Measurements from ENCODE around the gene CYP27B1.
A peak's percentile ranks its signal among the peaks of the same experiment; 100 is the strongest.

CYP27B1 gene

GRCh38 chr12:57751788-57752667, 14.8 kb downstream of the CYP27B1 start, which contains the start of gene CDK4:
TSS of gene CDK4 (minus strand) at chr12:57752310. CDS start at chr12:57751717, 593 bp downstream.
- DNase-seq (ENCODE audit: low read depth) = peak; percentile 99

- DNase-seq (ENCODE audit: low read depth) = no peak
Measured at GRCh38 chr12:57751432-57751787, 15.5 kb downstream of the CYP27B1 start.

GRCh38 chr12:57750561-57751431, 16.1 kb downstream of the CYP27B1 start:
- no peak for DNase-seq (ENCODE audit: low read depth)

- no peak for DNase-seq (ENCODE audit: low read depth)
Measured at GRCh38 chr12:57749061-57749460, 17.8 kb downstream of the CYP27B1 start.

- no peak for DNase-seq (ENCODE audit: low read depth)
Measured at GRCh38 chr12:57746025-57746424, 20.9 kb downstream of the CYP27B1 start.

- no peak for DNase-seq (ENCODE audit: low read depth)
Measured at GRCh38 chr12:57745485-57745881, 21.4 kb downstream of the CYP27B1 start.

GRCh38 chr12:57744777-57745484, 21.9 kb downstream of the CYP27B1 start, which contains the start of gene TSPAN31:
TSS of gene TSPAN31 (plus strand) at chr12:57745039. CDS start at chr12:57745155, 116 bp downstream.
- DNase-seq (ENCODE audit: low read depth) = peak; percentile 99

- DNase-seq (ENCODE audit: low read depth) = peak; percentile 79
Measured at GRCh38 chr12:57744194-57744776, 22.6 kb downstream of the CYP27B1 start.

- DNase-seq (ENCODE audit: low read depth) = no peak
Measured at GRCh38 chr12:57743769-57744168, 23.1 kb downstream of the CYP27B1 start.

GRCh38 chr12:57741844-57742738, 24.8 kb downstream of the CYP27B1 start:
- DNase-seq (ENCODE audit: low read depth) = no peak

- no peak for DNase-seq (ENCODE audit: low read depth)
Measured at GRCh38 chr12:57741413-57741789, 25.5 kb downstream of the CYP27B1 start.

GRCh38 chr12:57740656-57741412, 26.0 kb downstream of the CYP27B1 start:
- no peak for DNase-seq (ENCODE audit: low read depth)

GRCh38 chr12:57739914-57740538, 26.9 kb downstream of the CYP27B1 start:
- no peak for DNase-seq (ENCODE audit: low read depth)

- DNase-seq (ENCODE audit: low read depth) = no peak
Measured at GRCh38 chr12:57739387-57739786, 27.5 kb downstream of the CYP27B1 start.

- DNase-seq (ENCODE audit: low read depth) = no peak
Measured at GRCh38 chr12:57738661-57739237, 28.1 kb downstream of the CYP27B1 start, which contains the start of gene AGAP2. TSS of gene AGAP2 (minus strand) at chr12:57738742. CDS start at chr12:57738246, 496 bp downstream.

- no peak for DNase-seq (ENCODE audit: low read depth)
Measured at GRCh38 chr12:57737467-57738460, 29.1 kb downstream of the CYP27B1 start.

GRCh38 chr12:57736741-57737466, 30.0 kb downstream of the CYP27B1 start:
- DNase-seq (ENCODE audit: low read depth) = no peak

Data from stromal cell of bone marrow (primary cell).